ENCODE results near the gene VPS35L. TPM values are rescaled to one million over a fixed set of nuclear protein-coding genes. Genes with fewer than 3 reads are reported as not detected.
A peak's percentile ranks its signal among the peaks of the same experiment; 100 is the strongest.

VPS35L gene
- total RNA-seq, 1 donor from 2014 or later, result 60.0 TPM

GRCh38 chr16:19703172-19703889, 147.8 kb downstream of the VPS35L start:
- H3K4me3 Mint-ChIP-seq (ENCODE audit: unreplicated experiment), result peak overlapping the region; percentile 54
- H3K27me3 Mint-ChIP-seq (ENCODE audit: unreplicated experiment), result peaks cover 1% of the 10 kb centered on the region
- no peak for DNase-seq (ENCODE audit: low spot score)
- peaks cover 58% of the 10 kb centered on the region for H3K36me3 Mint-ChIP-seq (ENCODE audit: low read depth, unreplicated experiment)
- TF ChIP-seq CTCF (IDR thresholded peaks at IDR 0.05; ENCODE audit: unreplicated experiment), result no peak
- H3K27ac Mint-ChIP-seq (ENCODE audit: unreplicated experiment), result peak overlapping the region; percentile 84
- no peaks in the 10 kb centered on the region for H3K9me3 Mint-ChIP-seq (ENCODE audit: unreplicated experiment)
- peaks cover 11% of the 10 kb centered on the region for H3K4me1 Mint-ChIP-seq (ENCODE audit: unreplicated experiment)

GRCh38 chr16:19704321-19705145, 149.0 kb downstream of the VPS35L start:
- peak overlapping the region; percentile 73 for H3K4me3 Mint-ChIP-seq (ENCODE audit: unreplicated experiment)
- H3K4me1 Mint-ChIP-seq (ENCODE audit: unreplicated experiment), result peaks cover 14% of the 10 kb centered on the region
- peaks cover 54% of the 10 kb centered on the region for H3K36me3 Mint-ChIP-seq (ENCODE audit: low read depth, unreplicated experiment)
- H3K9me3 Mint-ChIP-seq (ENCODE audit: unreplicated experiment), result no peaks in the 10 kb centered on the region
- peak overlapping the region; percentile 48 for H3K27ac Mint-ChIP-seq (ENCODE audit: unreplicated experiment)
- no peak for TF ChIP-seq CTCF (IDR thresholded peaks at IDR 0.05; ENCODE audit: unreplicated experiment)
- peaks cover 4% of the 10 kb centered on the region for H3K27me3 Mint-ChIP-seq (ENCODE audit: unreplicated experiment)
- no peak for DNase-seq (ENCODE audit: low spot score)

- H3K27me3 Mint-ChIP-seq (ENCODE audit: unreplicated experiment), result peaks cover 9% of the 10 kb centered on the region
- H3K4me1 Mint-ChIP-seq (ENCODE audit: unreplicated experiment), result peaks cover 20% of the 10 kb centered on the region
- peak overlapping the region; percentile 73 for H3K4me3 Mint-ChIP-seq (ENCODE audit: unreplicated experiment)
- no peaks in the 10 kb centered on the region for H3K9me3 Mint-ChIP-seq (ENCODE audit: unreplicated experiment)
- no peak for DNase-seq (ENCODE audit: low spot score)
- no peak for TF ChIP-seq CTCF (IDR thresholded peaks at IDR 0.05; ENCODE audit: unreplicated experiment)
- peak overlapping the region; percentile 48 for H3K27ac Mint-ChIP-seq (ENCODE audit: unreplicated experiment)
- H3K36me3 Mint-ChIP-seq (ENCODE audit: low read depth, unreplicated experiment), result peaks cover 56% of the 10 kb centered on the region
These were observed 149.6 kb downstream of the VPS35L start for GRCh38 chr16:19705146-19705501.

GRCh38 chr16:19705843-19706242, 150.3 kb downstream of the VPS35L start:
- no peak for DNase-seq (ENCODE audit: low spot score)
- peaks cover 9% of the 10 kb centered on the region for H3K27me3 Mint-ChIP-seq (ENCODE audit: unreplicated experiment)
- peak overlapping the region; percentile 72 for H3K27ac Mint-ChIP-seq (ENCODE audit: unreplicated experiment)
- H3K4me3 Mint-ChIP-seq (ENCODE audit: unreplicated experiment), result peak overlapping the region; percentile 70
- no peaks in the 10 kb centered on the region for H3K9me3 Mint-ChIP-seq (ENCODE audit: unreplicated experiment)
- TF ChIP-seq CTCF (IDR thresholded peaks at IDR 0.05; ENCODE audit: unreplicated experiment), result no peak
- H3K4me1 Mint-ChIP-seq (ENCODE audit: unreplicated experiment), result peaks cover 27% of the 10 kb centered on the region
- peaks cover 50% of the 10 kb centered on the region for H3K36me3 Mint-ChIP-seq (ENCODE audit: low read depth, unreplicated experiment)

GRCh38 chr16:19706846-19707245, 151.3 kb downstream of the VPS35L start:
- H3K4me3 Mint-ChIP-seq (ENCODE audit: unreplicated experiment), result no peak overlapping the region
- no peak for DNase-seq (ENCODE audit: low spot score)
- no peak overlapping the region for H3K27ac Mint-ChIP-seq (ENCODE audit: unreplicated experiment)
- no peaks in the 10 kb centered on the region for H3K9me3 Mint-ChIP-seq (ENCODE audit: unreplicated experiment)
- H3K36me3 Mint-ChIP-seq (ENCODE audit: low read depth, unreplicated experiment), result peaks cover 54% of the 10 kb centered on the region
- H3K4me1 Mint-ChIP-seq (ENCODE audit: unreplicated experiment), result peaks cover 34% of the 10 kb centered on the region
- peaks cover 12% of the 10 kb centered on the region for H3K27me3 Mint-ChIP-seq (ENCODE audit: unreplicated experiment)
- no peak for TF ChIP-seq CTCF (IDR thresholded peaks at IDR 0.05; ENCODE audit: unreplicated experiment)

Data from endothelial cell (in vitro differentiated cells).